Heart left ventricle (tissue), 16 donors: Measurements from ENCODE around the gene GSTM5. TPM values are rescaled to one million over a fixed set of nuclear protein-coding genes. Genes with fewer than 3 reads are reported as not detected.
"Not testable (repeated sequence)": the region's sequence is repeated elsewhere in the genome, so short reads cannot be mapped to it uniquely, and the experiment has no call there.

ENCODE experiments used
- ATAC-seq, 4 donors: fragments of 200-7000 bp; cut with Tn5 transposase; one replicate each; pipeline ENCODE4 v1.9.1; 2020 to 2022; ENCODE audit warnings: moderate library complexity in 4 of 4, mild to moderate bottlenecking in 3 of 4, moderate number of reproducible peaks in 1 of 4
- DNase-seq, 5 donors: peaks; one replicate each; pipeline ENCODE4 v3.0.0-alpha.2; 2020
- H3K27ac ChIP-seq, 12 donors: fragments of 200-600 bp; sonication (generic) in 4 of 12; one replicate each; pipeline versions ENCODE4 v1.5.0 to v1.8.0; 2016 to 2022; ENCODE audit warnings: mild to moderate bottlenecking in 2 of 12
- H3K27me3 ChIP-seq, 9 donors: fragments of 200-600 bp; sonication (generic) in 2 of 9; one replicate each; pipeline versions ENCODE4 v1.5.1 to v1.8.0; 2016 to 2022; ENCODE audit warnings: mild to moderate bottlenecking in 3 of 9
- H3K36me3 ChIP-seq, 9 donors: fragments of 200-600 bp; sonication (generic) in 2 of 9; one replicate each; pipeline versions ENCODE4 v1.5.0 to v1.8.0; 2018 to 2022; ENCODE audit warnings: mild to moderate bottlenecking in 2 of 9
- H3K4me1 ChIP-seq, 12 donors: fragments of 200-600 bp; sonication (generic) in 4 of 12; one replicate each; pipeline versions ENCODE4 v1.5.0 to v1.8.0; 2016 to 2022; ENCODE audit warnings: mild to moderate bottlenecking in 3 of 12
- H3K4me3 ChIP-seq, 12 donors: fragments of 200-600 bp; sonication (generic) in 4 of 12; one replicate each; pipeline versions ENCODE4 v1.5.0 to v1.8.0; 2017 to 2022; ENCODE audit warnings: mild to moderate bottlenecking in 9 of 12, moderate library complexity in 4 of 12
- H3K9me3 ChIP-seq, 12 donors: fragments of 200-600 bp; sonication (generic) in 4 of 12; one replicate each; pipeline versions ENCODE4 v1.5.0 to v1.8.0; 2016 to 2022; ENCODE audit warnings: mild to moderate bottlenecking in 1 of 12
- CTCF ChIP-seq, 12 donors: fragments of 200-600 bp; sonication (generic) in 4 of 12; IDR thresholded peaks; one replicate each; pipeline versions ENCODE4 v1.5.0 to v1.8.0; 2018 to 2022; ENCODE audit warnings: antibody characterized with exemption in 12 of 12, mild to moderate bottlenecking in 5 of 12
- POLR2A ChIP-seq, 2 donors: fragments of 450-650 bp; IDR thresholded peaks; one replicate each; pipeline ENCODE4 v1.6.1; 2017; ENCODE audit warnings: antibody characterized with exemption in 2 of 2, mild to moderate bottlenecking in 2 of 2, moderate library complexity in 2 of 2
- WGBS, 4 donors: extraction: QIAGEN DNeasy Blood & Tissue Kit in 2 of 4; methylation state at CpG; one replicate each; pipeline versions ENCODE4 v1.1.5 to v1.1.7; 2013 to 2018; 5-methylcytosine and 5-hydroxymethylcytosine counted together
- intact Hi-C, 10 donors: fragments of 100-400 bp; cut with DNase I; formaldehyde crosslinking; loops; one replicate each; pipeline versions ENCODE4 v1.11.1 to v1.14.2; 2022
- polyA plus RNA-seq, 2 donors: library from polyadenylated mRNA; stranded (reverse); fragments of 200-250 nt; gene quantifications; one replicate each; pipeline ENCODE4 v1.2.3, GENCODE V29; 2013
- total RNA-seq, 9 donors: library from RNA; depleted of rRNA in 2 of 9; stranded (reverse); fragments of >200 nt in 2 of 9; fragmentation: NEBNext Ultra II Directional in 3 of 9; extraction: Animal tissue kit (Norgen Biotek cat#: 25700) in 3 of 9; gene quantifications; one replicate each; pipeline versions ENCODE4 v1.1.0 to v1.2.4, GENCODE V29; 2016 to 2023
- donor health status: ischemic (EF 13 %, LVEDD 7.1; RV severe dilation, severe dysfunction).
- donor health status: healthy with polysubstance abuse.
- donor health status: DM: no; HTN: yes; CAD: no.
- donor health status: DM: no; HTN: no; CAD: no.
- donor health status: ischemic (EF 25% LVEDD 6.9; RV normal size, moderate dysfunction).
- donor health status: ischemic (EF 25% LVEDD 5.7; RV mildly dilated, moderate dysfunction).
- donor health status: healthy.
- donor health status: DM: yes; HTN: yes; CAD: no.
- donor health status: ischemic (EF 35%, LVEDD 5.7; RV mildly dilated, moderate dysfunction).
- donor health status: nonischemic (EF 11% LVEDD 7.7; RV severe dilation, severe dysfunction).
- donor health status: DM: yes; HTN: yes; CAD: no.
- donor health status: PGD.
- donor health status: ischemic (EF 29% LVEDD 5.4; RV normal size, mild dysfunction).
- donor health status: nonischemic (EF 23%, LVEDD 6.1; RV moderate dilation, normal function).

Gene GSTM5
- total and polyA plus RNA-seq, 11 donors: 0.49 to 9.0 (median 2.1) TPM; not detected in 1

GRCh38 chr1:109750241-109750882 lies 38.3 kb downstream of the GSTM5 start:
- peaks cover 0 to 14% (median 3%) of the 10 kb centered on the region in 12 donors for H3K4me1 ChIP-seq
- intact Hi-C loops: loop anchor here in 1 of 10 donors (5.0 kb wide), 1 partner anchor 83 kb away; the partner anchor contains the start of gene GSTM2
- ATAC-seq: no peak
- H3K27me3 ChIP-seq: no peaks in the 10 kb centered on the region
- TF ChIP-seq POLR2A (IDR thresholded peaks at IDR 0.05) (no peak), CTCF (IDR thresholded peaks at IDR 0.05) (no peak)
- no peak for DNase-seq
- H3K36me3 ChIP-seq: no peaks in the 10 kb centered on the region
- WGBS, 4 donors: 88 to 95% (median 91%) methylated on average over 11 of the region's 11 CpGs
- no peak overlapping the region for H3K4me3 ChIP-seq
- no peaks in the 10 kb centered on the region for H3K9me3 ChIP-seq
- no peak overlapping the region for H3K27ac ChIP-seq

DNA sequence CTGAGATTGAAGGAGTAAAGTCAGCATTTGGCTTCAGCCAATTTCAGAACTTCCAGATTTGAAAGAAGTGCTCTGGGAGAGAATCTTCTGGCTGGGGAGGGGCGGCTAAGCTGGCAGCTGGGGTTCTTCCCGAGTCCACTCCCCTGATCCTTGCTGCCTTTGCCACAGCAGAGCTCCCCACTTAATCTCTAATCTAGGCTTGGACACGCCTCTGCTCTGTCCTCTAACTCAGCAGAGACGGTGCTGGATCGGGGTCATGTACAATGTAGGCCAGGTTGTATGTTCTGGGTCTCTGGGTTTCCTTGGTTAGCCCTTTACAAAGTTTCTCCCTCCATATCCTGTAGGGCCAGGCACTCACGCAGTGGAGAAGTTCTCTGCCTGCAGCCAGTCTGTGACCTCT lies 38.9 kb downstream of the GSTM5 start:
- DNase-seq: no peak
- 77 to 93% (median 85%) methylated on average over 6 of the region's 6 CpGs for WGBS, 4 donors
- Histone ChIP-seq H3K27me3 (no peaks in the 10 kb centered on the region), H3K36me3 (no peaks in the 10 kb centered on the region), H3K9me3 (no peaks in the 10 kb centered on the region), H3K4me1 (peaks cover 0 to 14% (median 3%) of the 10 kb centered on the region in 12 donors), H3K4me3 (no peak overlapping the region), H3K27ac (no peak overlapping the region)
- intact Hi-C loops: loop anchor here in 1 of 10 donors (5.0 kb wide), 1 partner anchor 84 kb away; the partner anchor contains the start of gene GSTM2
- no peak for TF ChIP-seq CTCF (IDR thresholded peaks at IDR 0.05)
- TF ChIP-seq POLR2A (IDR thresholded peaks at IDR 0.05): no peak
- ATAC-seq: peak in 1 of 4 donors; percentile 16

DNA sequence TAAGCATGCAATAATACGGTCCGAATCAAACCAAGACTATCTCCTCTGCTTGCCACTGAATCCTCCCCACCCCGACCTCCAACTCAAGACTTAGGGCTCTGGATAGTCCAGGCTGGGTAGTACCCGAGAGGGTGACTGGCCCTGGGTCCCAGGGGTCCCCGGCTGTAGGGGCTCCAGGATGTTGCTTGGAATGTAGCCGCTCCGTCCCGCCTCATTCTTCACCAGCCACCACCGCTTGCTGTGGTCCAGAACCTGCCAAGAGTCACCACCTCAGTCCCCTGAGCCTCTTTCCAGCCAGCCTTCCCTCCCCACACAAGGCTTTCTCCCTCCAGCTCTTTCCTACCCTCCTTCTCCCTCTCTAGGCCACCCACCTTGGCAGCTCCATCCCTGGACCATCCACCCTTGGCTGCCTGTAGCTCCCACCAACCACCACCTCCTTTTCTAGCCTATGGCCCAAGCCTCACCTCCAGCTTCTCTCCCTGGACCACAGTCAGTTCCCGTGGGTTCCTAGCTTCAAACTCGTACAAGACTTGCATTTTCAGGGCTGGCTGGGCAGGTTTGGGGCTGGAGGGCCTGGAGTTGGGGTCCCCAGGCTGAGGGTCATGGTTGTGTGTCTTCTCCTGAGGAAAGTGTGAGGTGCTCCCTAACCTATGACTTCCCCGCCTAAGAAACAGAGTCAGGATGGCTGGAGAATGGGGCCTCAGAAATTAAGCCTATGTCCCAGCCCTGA lies 39.6 kb downstream of the GSTM5 start:
- Histone ChIP-seq H3K4me1 (peaks cover 0 to 14% (median 3%) of the 10 kb centered on the region in 12 donors), H3K4me3 (no peak overlapping the region), H3K27me3 (no peaks in the 10 kb centered on the region), H3K27ac (no peak overlapping the region), H3K9me3 (no peaks in the 10 kb centered on the region), H3K36me3 (no peaks in the 10 kb centered on the region)
- ATAC-seq (peak in 1 of 4 donors; percentile 19), DNase-seq (no peak)
- intact Hi-C loops: loop anchor here in 1 of 10 donors (5.0 kb wide), 1 partner anchor 84 kb away; the partner anchor contains the start of gene GSTM2
- 86 to 93% (median 88%) methylated on average over 12 of the region's 12 CpGs for WGBS, 4 donors
- no peak for TF ChIP-seq POLR2A (IDR thresholded peaks at IDR 0.05)
- no peak for TF ChIP-seq CTCF (IDR thresholded peaks at IDR 0.05)

GRCh38 chr1:109754738-109755137 lies 42.7 kb downstream of the GSTM5 start:
- H3K36me3 ChIP-seq: no peaks in the 10 kb centered on the region
- TF ChIP-seq CTCF (IDR thresholded peaks at IDR 0.05) (no peak), POLR2A (IDR thresholded peaks at IDR 0.05) (no peak)
- WGBS, 4 donors: 39 to 58% (median 51%) methylated on average over 2 of the region's 2 CpGs
- DNase-seq: peak in 1 of 5 donors; percentile 14
- H3K27ac ChIP-seq: peak overlapping the region in 4 of 12 donors; percentile 12 to 41 (median 26)
- no peaks in the 10 kb centered on the region for H3K9me3 ChIP-seq
- H3K4me3 ChIP-seq: no peak overlapping the region
- peaks cover 0 to 9% (median 0%) of the 10 kb centered on the region in 12 donors for H3K4me1 ChIP-seq
- H3K27me3 ChIP-seq: no peaks in the 10 kb centered on the region
- peak; percentile 71 to 86 (median 76) for ATAC-seq
- intact Hi-C loops: loop anchor here in 1 of 10 donors (5.0 kb wide), 1 partner anchor 87 kb away; the partner anchor contains the start of gene GSTM2

- ATAC-seq: not testable (repeated sequence)
Observed at GRCh38 chr1:109756325-109756724, 44.3 kb downstream of the GSTM5 start.

More at GRCh38 chr1:109756325-109756724, 44.3 kb downstream of the GSTM5 start:
- intact Hi-C loops, H3K4me3 ChIP-seq, H3K27ac ChIP-seq, H3K27me3 ChIP-seq, DNase-seq, H3K36me3 ChIP-seq, H3K9me3 ChIP-seq: not testable (repeated sequence)
- peaks cover 0 to 16% (median 0%) of the 10 kb centered on the region in 12 donors for H3K4me1 ChIP-seq
- 90 to 96% (median 91%) methylated on average over 5 of the region's 5 CpGs for WGBS, 4 donors
